HK-2 (cell line): ENCODE measurements around the gene PRKD1.
"Not testable (repeated sequence)": the region's sequence is repeated elsewhere in the genome, so short reads cannot be mapped to it uniquely, and the experiment has no call there.

Source experiments
- DNase-seq: peaks from one replicate; pipeline ENCODE4 v3.0.0-alpha.2; 2018; ENCODE audit not compliant: unreplicated experiment

The PRKD1 gene

DNA sequence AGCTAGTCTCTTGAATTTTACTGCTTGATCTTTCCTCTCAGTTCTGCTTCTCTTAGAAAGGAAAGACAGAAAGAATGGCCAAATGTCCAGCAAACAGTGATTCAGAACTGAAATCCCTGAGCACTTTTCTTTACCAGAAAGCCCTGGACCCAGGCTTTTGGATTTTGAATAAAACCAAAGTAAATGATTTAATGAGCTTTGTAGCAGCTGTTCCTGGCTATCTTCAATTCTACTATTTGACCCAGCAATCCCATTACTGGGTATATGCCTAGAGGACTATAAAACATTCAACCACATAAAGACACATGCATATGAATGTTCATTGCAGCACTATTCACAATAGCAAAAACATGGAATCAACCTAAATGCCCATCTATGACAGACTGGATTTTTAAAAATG lies 187.2 kb downstream of the PRKD1 start:
- no peak for DNase-seq

DNA sequence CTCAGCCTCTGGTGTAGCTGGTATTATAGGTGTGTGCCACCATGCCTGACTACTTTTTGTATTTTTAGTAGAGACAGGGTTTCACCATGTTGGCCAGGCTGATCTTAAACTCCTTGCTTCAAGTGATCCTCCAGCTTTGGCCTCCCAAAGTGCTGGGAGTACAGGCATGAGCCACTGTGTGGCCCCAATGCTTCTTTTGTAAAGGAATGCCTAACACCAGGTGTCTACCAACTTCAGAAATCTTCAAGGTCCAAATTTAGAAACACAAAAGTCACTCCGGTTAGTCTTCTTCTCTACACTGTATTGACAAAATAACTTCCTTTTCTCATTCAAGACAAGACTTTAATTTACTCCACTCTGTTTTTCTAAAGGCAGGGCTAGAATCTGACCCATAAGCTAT lies 188.7 kb downstream of the PRKD1 start:
- DNase-seq: no peak

DNA sequence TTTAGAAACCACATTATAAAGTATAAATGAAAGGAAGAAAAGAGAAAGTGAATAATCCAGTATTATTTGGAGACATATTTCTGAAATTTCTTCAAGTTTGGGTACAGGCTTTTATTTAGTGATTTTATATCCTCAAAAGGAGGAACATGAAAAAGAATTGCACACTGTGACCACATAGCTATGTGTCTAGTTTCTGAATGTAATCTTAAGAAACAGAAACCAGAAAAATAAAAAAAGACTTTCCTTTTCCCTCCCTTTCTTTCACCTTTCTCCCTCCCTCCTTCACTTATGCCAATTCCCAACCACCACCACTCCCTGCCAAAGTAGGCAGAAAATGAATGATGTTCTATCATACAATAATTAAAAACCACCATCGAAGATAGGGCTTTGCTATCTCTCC lies 189.6 kb downstream of the PRKD1 start:
- DNase-seq: no peak

DNA sequence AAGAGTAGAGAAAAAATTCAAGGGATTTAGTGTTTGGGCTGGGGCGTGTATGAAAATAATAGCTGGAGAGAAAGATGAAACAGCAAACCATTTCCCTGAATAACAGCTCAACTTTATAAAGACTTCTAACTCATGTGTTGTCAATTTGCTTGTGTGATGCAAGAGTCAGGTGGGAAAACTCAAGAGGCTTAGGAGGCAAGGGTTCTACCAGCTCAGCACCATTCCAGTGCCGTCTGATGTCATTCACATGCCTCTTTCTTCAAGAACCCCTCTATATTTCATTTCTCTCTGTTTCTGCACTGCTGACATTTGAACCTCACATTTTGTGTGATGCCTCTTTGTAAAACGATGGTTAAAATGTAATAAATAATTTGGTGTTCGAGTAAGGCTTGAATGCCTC lies 192.2 kb downstream of the PRKD1 start:
- DNase-seq: no peak

DNA sequence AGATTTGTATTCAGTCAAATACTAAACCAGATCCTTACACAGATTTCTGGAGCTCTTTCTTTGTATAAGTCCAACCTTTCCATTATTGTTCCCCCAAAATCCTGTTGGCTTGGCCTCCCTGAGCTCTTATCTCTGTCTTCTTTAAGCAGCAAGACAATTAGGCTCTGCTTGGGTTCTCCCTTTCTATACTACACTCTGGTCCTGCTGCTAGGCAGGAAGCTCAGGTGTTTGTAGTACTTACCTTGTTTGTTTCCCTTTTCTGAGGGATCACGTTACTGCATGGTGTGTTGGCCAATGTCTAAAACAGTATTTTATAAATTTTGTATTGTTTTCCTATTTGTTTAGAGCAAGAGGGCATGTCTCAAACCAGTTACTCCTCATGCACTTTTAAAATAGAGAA lies 192.9 kb downstream of the PRKD1 start:
- DNase-seq: no peak

DNA sequence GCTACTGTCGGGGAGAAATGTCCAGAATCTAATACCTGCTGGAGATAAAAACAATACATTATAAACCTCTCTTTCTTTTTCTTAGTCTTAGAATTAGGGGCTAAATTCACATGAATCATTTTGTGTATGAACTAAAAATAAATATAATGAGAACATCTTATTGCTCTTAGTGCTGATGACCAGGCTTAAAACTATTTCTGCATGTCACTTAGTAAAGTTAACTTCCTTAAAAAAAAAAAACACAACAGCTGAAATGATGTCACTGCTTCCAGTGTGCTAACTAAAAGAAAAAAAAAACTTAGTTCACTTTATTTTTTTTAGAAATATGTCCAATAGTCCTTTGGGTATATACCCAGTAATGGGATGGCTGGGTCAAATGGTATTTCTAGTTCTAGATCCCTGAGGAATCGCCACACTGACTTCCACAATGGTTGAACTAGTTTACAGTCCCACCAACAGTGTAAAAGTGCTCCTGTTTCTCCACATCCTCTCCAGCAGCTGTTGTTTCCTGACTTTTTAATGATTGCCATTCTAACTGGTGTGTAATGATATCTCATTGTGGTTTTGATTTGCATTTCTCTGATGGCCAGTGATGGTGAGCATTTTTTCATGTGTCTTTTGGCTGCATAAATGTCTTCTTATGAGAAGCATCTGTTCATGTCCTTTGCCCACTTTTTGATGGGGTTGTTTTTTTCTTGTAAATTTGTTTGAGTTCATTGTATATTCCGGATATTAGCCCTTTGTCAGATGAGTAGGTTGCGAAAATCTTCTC lies 200.9 kb downstream of the PRKD1 start:
- DNase-seq: not testable (repeated sequence)

DNA sequence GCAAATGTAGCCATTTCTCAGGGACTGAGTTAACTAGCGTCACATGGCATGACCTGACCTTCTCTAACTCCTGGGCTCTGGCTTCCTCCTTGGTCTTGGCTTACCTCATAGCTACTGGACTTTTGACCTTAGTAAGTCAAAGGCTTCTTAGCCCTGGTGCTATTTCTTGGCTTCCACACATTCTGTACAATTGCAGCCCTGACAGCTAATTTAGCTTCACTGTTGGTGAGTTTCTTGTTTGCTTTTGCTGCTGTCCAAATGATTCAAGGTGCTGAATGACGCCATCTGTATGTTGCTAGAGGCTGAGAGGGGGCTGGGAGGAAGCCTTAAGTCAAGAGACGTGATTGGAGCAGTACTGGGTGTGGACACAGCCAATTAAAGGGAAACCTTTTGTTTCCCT lies 202.7 kb downstream of the PRKD1 start:
- no peak for DNase-seq

DNA sequence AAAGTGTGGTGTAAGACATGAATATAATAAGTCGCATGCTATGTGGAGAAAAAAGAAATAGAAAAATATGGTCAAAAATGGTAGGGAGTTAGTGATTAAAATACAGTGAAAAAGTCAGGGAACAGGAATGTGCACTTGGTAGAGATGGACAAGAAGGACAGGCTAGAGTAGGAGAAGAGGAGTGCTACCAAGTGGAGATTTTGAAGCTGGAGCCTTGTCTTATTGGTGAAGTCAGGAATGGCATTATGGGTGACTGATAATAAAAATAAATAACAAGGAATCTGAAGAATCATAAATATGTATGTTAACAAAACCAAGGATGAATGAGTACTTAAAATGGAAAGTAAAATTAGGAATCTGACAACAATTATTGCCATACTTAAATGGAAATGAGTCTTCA lies 204.8 kb downstream of the PRKD1 start:
- no peak for DNase-seq

DNA sequence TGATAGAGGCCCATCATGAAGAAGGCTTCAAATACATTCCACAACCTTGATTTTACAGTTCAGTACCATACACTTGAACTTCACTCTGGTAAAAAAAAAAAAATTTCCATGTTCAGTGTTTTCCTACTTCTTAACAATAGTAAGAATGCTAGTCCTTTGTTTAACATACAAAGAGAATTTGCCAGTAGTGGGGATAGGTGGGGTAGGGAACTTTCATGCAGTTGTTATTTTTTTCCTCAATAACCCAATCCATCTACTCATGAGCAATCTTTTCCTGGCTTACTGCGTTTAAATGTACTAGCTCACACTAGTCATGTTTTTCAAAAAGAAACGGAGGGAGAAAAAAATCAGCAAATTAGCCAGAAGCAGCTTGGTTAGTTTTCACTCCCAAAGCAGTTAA lies 206.1 kb downstream of the PRKD1 start:
- DNase-seq: no peak

DNA sequence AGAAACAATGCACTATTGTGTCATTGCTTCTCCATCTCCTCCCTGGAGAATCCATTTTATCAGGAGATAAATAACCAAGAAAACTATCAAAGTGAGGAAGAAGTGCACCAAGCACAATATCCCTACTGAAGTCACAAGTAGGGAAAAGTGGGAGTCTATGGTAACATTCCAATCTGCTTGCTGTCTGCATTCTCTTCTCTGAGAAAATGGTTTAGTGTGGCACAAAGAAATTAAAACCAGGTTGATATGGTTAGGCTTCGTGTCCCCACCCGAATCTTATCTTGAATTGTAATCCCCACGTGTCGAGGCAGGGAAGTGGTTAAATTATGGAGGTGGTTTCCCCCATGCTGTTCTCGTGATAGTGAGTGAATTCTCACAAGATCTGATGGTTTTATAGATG lies 209.7 kb downstream of the PRKD1 start:
- no peak for DNase-seq

DNA sequence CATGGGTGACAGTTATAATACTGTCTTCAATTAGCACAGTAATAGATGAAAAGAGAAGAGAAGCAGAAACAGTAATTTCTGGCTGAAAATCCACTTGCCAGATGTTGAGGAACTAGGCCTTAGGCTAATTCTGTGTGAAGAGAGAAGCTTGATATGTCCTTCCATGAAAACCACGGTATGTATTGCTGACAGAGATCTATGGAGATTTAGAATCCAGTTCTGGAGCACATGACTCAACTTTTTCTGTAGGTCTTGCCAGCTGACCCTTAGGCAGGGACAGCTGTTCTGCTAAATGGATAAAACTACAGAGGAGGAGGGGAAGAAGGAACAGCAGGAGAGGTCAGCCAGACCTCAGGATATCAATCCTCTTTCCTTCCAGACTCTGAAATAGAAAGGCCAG lies 211.5 kb downstream of the PRKD1 start:
- DNase-seq: no peak

DNA sequence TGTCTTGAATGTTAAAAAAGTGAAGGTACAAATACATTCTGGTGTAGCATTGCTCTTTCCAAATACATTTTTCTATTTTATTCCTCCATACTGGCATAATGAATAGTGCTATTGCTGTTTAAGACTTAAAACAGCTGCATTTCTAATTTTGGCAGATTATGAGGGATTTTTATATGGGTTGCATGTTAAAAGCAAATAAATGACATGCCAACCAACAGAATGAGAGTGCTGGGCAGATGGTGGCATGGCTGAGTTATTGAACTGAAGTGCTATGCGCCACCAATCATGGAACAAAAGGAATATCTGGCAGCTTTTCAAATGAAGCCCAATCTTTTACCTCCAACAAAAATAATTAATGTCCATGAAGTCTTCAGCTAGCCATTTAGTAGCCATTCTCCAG lies 215.0 kb downstream of the PRKD1 start:
- DNase-seq: no peak

DNA sequence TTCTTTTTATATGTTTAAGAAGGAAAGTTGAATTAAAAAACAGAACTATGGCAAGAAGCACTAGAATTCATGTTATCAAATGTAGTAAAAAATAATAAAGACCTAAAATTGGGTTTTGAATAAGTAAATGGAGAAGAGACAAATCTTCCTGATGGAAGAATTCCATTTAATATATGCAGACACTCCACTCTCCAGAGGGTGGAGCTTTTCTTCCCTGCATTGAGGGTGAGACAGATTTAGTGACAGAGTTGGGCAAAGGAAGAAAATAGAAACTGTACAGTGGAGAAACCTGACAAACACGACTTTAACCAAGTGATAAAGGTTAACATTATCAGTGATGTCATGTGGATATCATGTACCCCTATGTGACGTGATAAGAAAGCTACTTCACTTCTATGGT lies 217.6 kb downstream of the PRKD1 start:
- no peak for DNase-seq

DNA sequence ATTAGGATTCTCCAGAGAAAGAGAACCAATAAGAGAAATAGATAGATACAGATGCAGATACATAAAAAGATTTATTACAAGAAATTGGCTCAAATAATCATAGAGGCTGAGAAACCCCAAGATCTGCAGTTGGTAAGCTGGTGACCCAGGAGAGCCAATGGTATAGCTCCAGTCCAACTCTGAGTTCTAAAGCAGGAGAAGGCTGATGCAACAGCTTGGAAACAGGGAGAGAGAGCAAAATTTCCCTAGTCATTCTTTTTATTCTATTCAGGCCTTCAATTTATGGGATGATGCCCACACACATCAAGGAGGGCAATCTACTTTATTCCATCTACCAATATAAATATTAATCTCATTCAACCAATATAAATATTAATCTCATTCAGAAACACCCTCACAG lies 218.2 kb downstream of the PRKD1 start:
- no peak for DNase-seq

DNA sequence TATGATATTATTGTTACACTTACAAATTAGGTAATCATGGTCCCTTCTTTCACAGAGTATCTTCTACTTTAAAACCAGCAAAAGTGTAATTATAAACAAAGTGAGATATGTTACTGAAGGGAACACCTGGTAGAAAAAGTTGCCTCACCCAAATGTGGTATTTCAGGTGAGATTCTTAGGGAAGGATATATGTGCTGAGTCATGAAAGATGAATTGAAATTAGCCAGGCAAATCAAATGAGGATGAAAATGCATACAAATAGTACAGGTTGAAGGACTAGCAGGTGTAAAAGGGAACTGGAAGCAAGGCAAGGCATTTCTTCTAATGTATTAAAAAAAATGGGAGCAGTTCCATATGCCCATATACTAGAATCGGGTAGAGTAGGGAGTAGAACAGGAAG lies 220.9 kb downstream of the PRKD1 start:
- no peak for DNase-seq

DNA sequence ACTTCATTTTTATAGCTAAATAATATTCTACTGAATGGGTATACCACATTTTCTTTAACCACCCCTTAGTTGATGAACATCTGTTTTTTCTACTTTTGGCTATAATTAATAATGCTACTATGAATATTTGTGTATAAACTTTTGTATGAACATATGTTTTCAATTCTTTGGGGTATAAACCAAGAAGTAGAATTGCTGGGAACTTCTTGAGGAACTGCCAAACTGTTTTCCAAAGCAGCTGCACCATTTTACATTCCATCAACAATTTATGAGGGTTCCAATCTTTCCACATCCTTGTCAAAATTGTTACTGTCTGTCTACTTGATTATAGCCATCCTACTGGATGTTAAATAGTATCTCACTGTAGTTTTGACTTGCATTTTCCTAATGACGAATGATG lies 221.8 kb downstream of the PRKD1 start:
- DNase-seq: no peak

DNA sequence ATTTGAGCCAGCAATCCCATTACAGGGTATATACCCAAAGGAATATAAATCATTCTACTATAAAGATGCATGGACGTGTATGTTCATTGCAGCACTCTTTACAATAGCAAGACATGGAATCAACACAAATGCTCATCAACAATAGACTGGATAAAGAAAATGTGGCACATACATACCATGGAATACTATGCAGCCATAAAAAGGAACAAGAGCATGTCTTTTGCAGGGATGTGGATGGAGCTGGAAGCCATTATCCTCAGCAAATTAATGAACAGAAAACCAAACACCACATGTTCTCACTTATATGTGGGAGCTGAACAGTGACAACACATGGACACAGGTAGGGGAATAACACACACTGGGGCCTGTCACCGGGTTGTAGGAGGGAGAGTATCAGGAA lies 238.1 kb downstream of the PRKD1 start:
- DNase-seq: not testable (repeated sequence)

DNA sequence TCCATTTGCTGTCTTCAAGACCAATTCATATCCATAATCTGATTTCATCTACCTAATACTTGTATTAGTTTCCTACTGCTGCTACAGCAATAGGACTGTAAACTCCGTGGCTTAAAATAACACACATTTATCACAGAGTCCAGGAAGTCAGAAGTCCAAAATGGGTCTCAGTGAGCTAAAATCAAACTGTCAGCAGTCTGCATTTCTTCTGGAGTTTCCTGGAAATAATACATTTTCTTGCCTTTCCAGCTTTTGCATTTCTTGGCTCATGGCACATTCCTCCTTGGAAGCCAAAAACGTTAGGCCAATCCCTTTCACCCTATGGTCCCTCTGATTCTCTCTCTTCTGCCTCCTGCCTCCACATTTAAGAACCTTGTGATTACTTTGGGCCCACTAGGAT lies 239.8 kb downstream of the PRKD1 start:
- DNase-seq: no peak

DNA sequence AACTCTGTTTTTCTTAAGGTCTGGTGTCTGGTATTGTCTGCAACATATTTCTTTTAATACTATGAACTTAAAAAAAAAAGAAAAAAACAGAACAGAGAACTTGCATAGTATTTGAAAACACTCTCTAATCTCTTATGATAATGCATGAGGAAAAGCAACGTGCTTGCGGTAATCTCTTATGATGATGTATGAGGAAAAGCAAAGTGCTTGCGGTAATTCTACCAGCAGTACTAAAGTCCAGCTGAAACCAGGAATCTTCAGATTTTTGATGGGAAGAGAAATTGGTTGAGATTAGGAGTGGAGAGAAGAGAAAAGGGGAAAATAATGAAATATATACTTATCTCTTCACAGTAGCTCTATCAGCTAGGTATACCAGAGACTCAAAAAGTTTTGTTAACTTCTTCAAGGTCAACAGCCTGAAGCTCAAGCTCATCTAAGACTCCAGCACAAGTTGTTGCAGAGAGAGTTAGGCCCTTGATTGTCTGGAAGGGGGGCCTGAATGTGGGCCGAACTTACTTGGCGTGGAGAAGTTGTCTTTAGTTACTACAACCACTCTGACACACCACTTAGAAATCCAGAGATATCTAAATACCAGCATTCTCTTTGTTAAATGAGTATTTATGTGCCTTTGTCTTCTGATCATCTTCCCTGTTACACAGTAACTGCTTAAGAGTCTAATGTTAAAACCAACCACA lies 240.4 kb downstream of the PRKD1 start:
- DNase-seq: no peak

DNA sequence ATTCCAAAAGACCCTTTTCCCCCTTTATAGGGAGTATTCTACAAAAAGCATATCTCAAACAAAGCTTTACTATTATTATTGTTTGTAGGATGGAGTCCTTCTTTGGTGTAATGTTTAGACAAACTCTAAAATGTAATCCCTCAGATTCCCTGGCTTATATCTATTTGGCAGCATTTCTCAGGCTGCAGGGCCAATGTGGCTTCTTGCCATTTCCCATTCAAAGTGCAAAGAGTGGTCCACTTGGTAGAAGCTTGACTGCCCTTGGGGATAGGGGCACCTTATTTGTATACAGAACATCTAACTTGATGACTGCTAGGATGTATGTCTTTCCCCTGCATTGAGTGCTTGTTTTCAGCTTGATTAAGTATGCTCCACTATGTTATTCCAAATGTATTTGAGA lies 242.7 kb downstream of the PRKD1 start:
- no peak for DNase-seq

DNA sequence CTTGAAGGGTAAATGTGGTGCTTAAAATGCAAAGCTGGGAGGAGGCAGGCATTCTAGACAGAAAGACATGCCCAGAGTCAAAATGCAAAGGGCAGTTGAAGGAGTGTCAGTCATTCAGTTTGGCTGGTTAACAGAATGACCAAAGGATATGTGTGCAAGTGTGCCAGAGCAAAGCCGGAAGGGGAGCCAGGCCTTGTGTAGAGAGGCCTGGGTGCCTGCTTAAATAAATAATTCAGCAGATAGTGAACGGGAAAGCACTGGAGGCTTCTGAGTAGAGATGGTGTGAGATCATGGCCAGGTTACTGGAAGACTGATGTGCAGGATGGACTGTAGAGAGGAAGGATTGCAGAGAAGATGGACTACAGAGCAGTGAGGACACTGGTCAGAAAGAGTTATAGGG lies 244.9 kb downstream of the PRKD1 start:
- DNase-seq: no peak

DNA sequence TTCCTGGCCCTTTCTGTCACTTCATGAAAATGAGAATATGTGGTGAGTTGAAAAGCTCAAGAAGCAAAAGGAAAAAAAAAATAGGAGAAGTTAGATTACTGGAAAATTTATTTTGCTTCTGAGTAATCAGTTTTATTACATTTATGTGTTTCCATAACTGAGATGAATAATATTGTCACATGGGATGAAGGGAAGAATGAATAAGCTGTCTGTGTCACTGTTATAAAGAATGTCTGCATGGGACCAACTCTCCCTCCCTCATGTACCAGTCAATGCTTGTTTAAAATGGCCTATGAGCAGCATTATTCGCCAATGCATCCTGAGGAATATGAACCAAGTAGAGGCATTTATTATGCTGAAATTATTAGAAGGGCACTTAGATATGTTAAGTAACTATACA lies 246.3 kb downstream of the PRKD1 start:
- DNase-seq: no peak

DNA sequence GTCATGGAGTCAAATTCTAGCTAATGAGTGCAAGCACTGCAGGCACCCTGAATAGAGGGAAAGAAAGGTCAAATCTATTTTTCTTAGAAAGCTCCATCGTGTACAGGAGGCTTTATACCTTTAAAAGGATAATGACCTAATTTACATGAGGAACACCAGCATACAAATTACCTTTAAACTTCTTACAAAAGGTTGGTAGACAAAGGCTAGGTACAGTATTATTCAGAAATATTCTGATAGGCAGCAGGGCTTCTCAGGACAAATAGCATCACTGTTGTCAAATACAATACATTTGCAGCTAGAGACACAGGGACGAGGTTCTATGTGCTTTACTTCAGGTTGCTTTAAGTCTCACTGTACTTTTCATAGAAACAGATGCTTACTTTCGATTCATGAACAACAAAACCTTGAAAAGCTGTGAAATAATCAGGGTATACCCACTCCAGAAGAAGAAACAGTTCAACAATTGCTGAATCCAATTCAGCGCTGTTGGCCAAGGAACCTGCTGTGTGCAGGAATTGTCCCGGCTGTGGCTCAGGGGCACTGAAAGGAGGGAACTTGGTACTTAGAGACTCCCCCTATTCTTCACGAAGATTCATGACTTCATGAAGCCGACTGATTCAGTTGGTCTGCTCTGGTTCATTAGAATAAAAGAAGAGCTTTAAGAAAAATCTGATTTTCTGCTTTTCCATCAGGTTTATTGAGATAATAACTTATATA lies 252.9 kb downstream of the PRKD1 start:
- DNase-seq: no peak
